Brain microvascular endothelial cell (primary cell): ENCODE results near the gene ITGB8.

ENCODE experiments used
- DNase-seq: peaks from one replicate; pipeline ENCODE4 v3.0.0-alpha.2; 2020
- H3K27ac ChIP-seq: fragments of 250-450 bp; sonication (Bioruptor Pico); 2 replicates; pipeline ENCODE4 v1.5.1; 2020; ENCODE audit warnings: mild to moderate bottlenecking, moderate library complexity
- H3K27me3 ChIP-seq: fragments of 250-450 bp; sonication (Bioruptor Pico); replicated peaks from 2 replicates; pipeline ENCODE4 v1.5.1; 2020; ENCODE audit warnings: mild to moderate bottlenecking
- H3K36me3 ChIP-seq: fragments of 250-450 bp; sonication (Bioruptor Pico); replicated peaks from 2 replicates; pipeline ENCODE4 v1.5.1; 2020; ENCODE audit warnings: mild to moderate bottlenecking
- H3K4me3 ChIP-seq: 2 replicates; pipeline ENCODE4 v1.5.1; 2011; ENCODE audit warnings: low read depth, mild to moderate bottlenecking, control low read depth, low read length, moderate library complexity
- CTCF ChIP-seq: IDR thresholded peaks from 2 replicates; pipeline ENCODE4 v1.5.1; 2011; ENCODE audit warnings: low read depth, mild to moderate bottlenecking, moderate library complexity, low read length, control low read depth, inconsistent platforms; ENCODE audit errors: missing control alignments
- in situ Hi-C: cut with HindIII; loops from 2 replicates; pipeline ENCODE4 v1.10.0; 2017; ENCODE audit warnings: low sequenced_read_pairs, low pct_ligation_motif_present

The ITGB8 gene

GRCh38 chr7:20330239-20330927 lies at the start of gene ITGB8:
TSS of gene ITGB8 (plus strand) at chr7:20330900. CDS start at chr7:20331807, 907 bp downstream.
- peak within 1 kb of the TSS; percentile 85 for H3K27ac ChIP-seq
- TF ChIP-seq CTCF, result no peak
- no peaks in the 10 kb centered on the region for H3K27me3 ChIP-seq
- peak within 1 kb of the TSS; percentile 82 for H3K4me3 ChIP-seq
- peak; percentile 92 for DNase-seq
- no peaks in the 10 kb centered on the region for H3K36me3 ChIP-seq
- in situ Hi-C loops, result no loop called here

GRCh38 chr7:20282959-20283358 lies 47.7 kb upstream of the ITGB8 start:
- no peak overlapping the region for H3K4me3 ChIP-seq
- in situ Hi-C loops, result no loop called here
- H3K36me3 ChIP-seq, result no peaks in the 10 kb centered on the region
- TF ChIP-seq CTCF, result no peak
- H3K27me3 ChIP-seq, result no peaks in the 10 kb centered on the region
- H3K27ac ChIP-seq, result no peak overlapping the region
- no peak for DNase-seq

- no peak for TF ChIP-seq CTCF
- no peaks in the 10 kb centered on the region for H3K36me3 ChIP-seq
- in situ Hi-C loops, result no loop called here
- no peaks in the 10 kb centered on the region for H3K27me3 ChIP-seq
- no peak for DNase-seq
- H3K27ac ChIP-seq, result no peak overlapping the region
- H3K4me3 ChIP-seq, result no peak overlapping the region
Measured at GRCh38 chr7:20283385-20283784, 47.3 kb upstream of the ITGB8 start.

GRCh38 chr7:20284003-20284770 lies 46.5 kb upstream of the ITGB8 start:
- no peaks in the 10 kb centered on the region for H3K36me3 ChIP-seq
- H3K4me3 ChIP-seq, result no peak overlapping the region
- no peak for DNase-seq
- in situ Hi-C loops, result no loop called here
- H3K27me3 ChIP-seq, result no peaks in the 10 kb centered on the region
- no peak for TF ChIP-seq CTCF
- H3K27ac ChIP-seq, result no peak overlapping the region

- TF ChIP-seq CTCF, result no peak
- in situ Hi-C loops, result no loop called here
- no peaks in the 10 kb centered on the region for H3K36me3 ChIP-seq
- no peak for DNase-seq
- no peaks in the 10 kb centered on the region for H3K27me3 ChIP-seq
- H3K27ac ChIP-seq, result no peak overlapping the region
- H3K4me3 ChIP-seq, result no peak overlapping the region
Measured at GRCh38 chr7:20284771-20285143, 45.9 kb upstream of the ITGB8 start.

- Histone ChIP-seq H3K27me3 (no peaks in the 10 kb centered on the region), H3K27ac (no peak overlapping the region), H3K4me3 (no peak overlapping the region), H3K36me3 (no peaks in the 10 kb centered on the region)
- no peak for DNase-seq
- no peak for TF ChIP-seq CTCF
- in situ Hi-C loops, result no loop called here
Measured at GRCh38 chr7:20287317-20287716, 43.4 kb upstream of the ITGB8 start.
